Activated naive CD4-positive, alpha-beta T cell treated with anti-CD3 and anti-CD28 coated beads, Interleukin-2, amount 10 ng/mL, durations not matched to agents 7 days and 5 days (primary cell): ENCODE data around the gene POC1A.

Source experiments
- CTCF ChIA-PET: fragments of 350-600 bp; sonication (Branson Sonifier 250); formaldehyde crosslinking; loops from one replicate; lab custom pipeline; 2021; ENCODE audit warnings: antibody characterized with exemption; lab: Charles Lee
- DNase-seq: peaks from one replicate; pipeline ENCODE4 v3.0.0-alpha.2; 2020
- H3K27ac Mint-ChIP-seq: one replicate; pipeline ENCODE4 v1.8.0; 2021; ENCODE audit warnings: mild to moderate bottlenecking, moderate library complexity, mixed read lengths
- H3K27me3 Mint-ChIP-seq: one replicate; pipeline ENCODE4 v1.8.0; 2021; ENCODE audit warnings: mild to moderate bottlenecking, mixed read lengths
- H3K36me3 Mint-ChIP-seq: one replicate; pipeline ENCODE4 v1.8.0; 2021; ENCODE audit warnings: mixed read lengths
- H3K4me1 Mint-ChIP-seq: one replicate; pipeline ENCODE4 v1.8.0; 2021; ENCODE audit warnings: mixed read lengths
- H3K4me3 Mint-ChIP-seq: one replicate; pipeline ENCODE4 v1.8.0; 2021; ENCODE audit warnings: mild to moderate bottlenecking, moderate library complexity, mixed read lengths
- H3K9me3 Mint-ChIP-seq: one replicate; pipeline ENCODE4 v1.8.0; 2021; ENCODE audit warnings: mixed read lengths

POC1A gene

GRCh38 chr3:52092271-52092660 is 62.0 kb downstream of the POC1A start:
- Mint-ChIP-seq H3K4me3 (no peak overlapping the region), H3K27me3 (no peaks in the 10 kb centered on the region), H3K27ac (no peak overlapping the region), H3K4me1 (peaks cover 7% of the 10 kb centered on the region), H3K9me3 (no peaks in the 10 kb centered on the region), H3K36me3 (peaks cover 12% of the 10 kb centered on the region)
- CTCF ChIA-PET, result no interaction called here
- no peak for DNase-seq

GRCh38 chr3:52091586-52092270 is 62.5 kb downstream of the POC1A start:
- H3K9me3 Mint-ChIP-seq, result no peaks in the 10 kb centered on the region

GRCh38 chr3:52090933-52091468 is 63.2 kb downstream of the POC1A start:
- Mint-ChIP-seq H3K36me3 (peaks cover 12% of the 10 kb centered on the region), H3K4me3 (no peak overlapping the region), H3K4me1 (peaks cover 20% of the 10 kb centered on the region), H3K9me3 (no peaks in the 10 kb centered on the region), H3K27me3 (no peaks in the 10 kb centered on the region), H3K27ac (no peak overlapping the region)
- CTCF ChIA-PET, result no interaction called here
- no peak for DNase-seq

More at GRCh38 chr3:52091586-52092270, 62.5 kb downstream of the POC1A start:
- no peak for DNase-seq
- H3K36me3 Mint-ChIP-seq, result peaks cover 12% of the 10 kb centered on the region
- H3K4me1 Mint-ChIP-seq, result peaks cover 13% of the 10 kb centered on the region
- CTCF ChIA-PET, result no interaction called here
- no peaks in the 10 kb centered on the region for H3K27me3 Mint-ChIP-seq
- no peak overlapping the region for H3K27ac Mint-ChIP-seq
- no peak overlapping the region for H3K4me3 Mint-ChIP-seq

GRCh38 chr3:52090131-52090932 is 63.9 kb downstream of the POC1A start:
- H3K4me1 Mint-ChIP-seq, result peaks cover 26% of the 10 kb centered on the region
- H3K9me3 Mint-ChIP-seq, result no peaks in the 10 kb centered on the region
- no peak for DNase-seq
- CTCF ChIA-PET, result no interaction called here
- no peak overlapping the region for H3K4me3 Mint-ChIP-seq
- H3K27me3 Mint-ChIP-seq, result no peaks in the 10 kb centered on the region
- H3K36me3 Mint-ChIP-seq, result peaks cover 8% of the 10 kb centered on the region
- H3K27ac Mint-ChIP-seq, result no peak overlapping the region

- no peak for DNase-seq
- no peaks in the 10 kb centered on the region for H3K9me3 Mint-ChIP-seq
- no peak overlapping the region for H3K4me3 Mint-ChIP-seq
- H3K27me3 Mint-ChIP-seq, result no peaks in the 10 kb centered on the region
- peaks cover 27% of the 10 kb centered on the region for H3K4me1 Mint-ChIP-seq
- H3K36me3 Mint-ChIP-seq, result peaks cover 8% of the 10 kb centered on the region
- no peak overlapping the region for H3K27ac Mint-ChIP-seq
- CTCF ChIA-PET, result no interaction called here
These were observed 64.5 kb downstream of the POC1A start for GRCh38 chr3:52089691-52090090.

- Mint-ChIP-seq H3K27ac (peak overlapping the region; percentile 58), H3K4me1 (peaks cover 28% of the 10 kb centered on the region), H3K36me3 (peaks cover 5% of the 10 kb centered on the region), H3K27me3 (no peaks in the 10 kb centered on the region), H3K4me3 (no peak overlapping the region), H3K9me3 (no peaks in the 10 kb centered on the region)
- no peak for DNase-seq
- CTCF ChIA-PET, result interaction anchor here (2.0 to 2.1 kb wide), 2 partner anchors 34 to 36 kb away, joined by 6 to 7 read pairs; no protein-coding TSS in a partner anchor
These were observed 65.5 kb downstream of the POC1A start for GRCh38 chr3:52088445-52089367.

GRCh38 chr3:52087731-52088130 is 66.5 kb downstream of the POC1A start:
- CTCF ChIA-PET, result interaction anchor here (0.8 to 2.1 kb wide), 4 partner anchors 35 to 133 kb away, joined by 3 to 7 read pairs (median 6); no protein-coding TSS in a partner anchor
- Mint-ChIP-seq H3K4me1 (peaks cover 28% of the 10 kb centered on the region), H3K27ac (peak overlapping the region; percentile 17), H3K4me3 (no peak overlapping the region), H3K9me3 (no peaks in the 10 kb centered on the region), H3K36me3 (peaks cover 5% of the 10 kb centered on the region), H3K27me3 (no peaks in the 10 kb centered on the region)
- DNase-seq, result no peak

GRCh38 chr3:52086976-52087663 is 67.1 kb downstream of the POC1A start:
- Mint-ChIP-seq H3K9me3 (no peaks in the 10 kb centered on the region), H3K36me3 (peaks cover 5% of the 10 kb centered on the region), H3K4me3 (no peak overlapping the region), H3K27me3 (no peaks in the 10 kb centered on the region), H3K27ac (peak overlapping the region; percentile 77), H3K4me1 (peaks cover 28% of the 10 kb centered on the region)
- CTCF ChIA-PET, result interaction anchor here (0.6 to 2.1 kb wide), 6 partner anchors 15 to 645 kb away, joined by 3 to 7 read pairs (median 5); no protein-coding TSS in a partner anchor
- peak; percentile 32 for DNase-seq

- Mint-ChIP-seq H3K36me3 (peaks cover 3% of the 10 kb centered on the region), H3K4me1 (peaks cover 28% of the 10 kb centered on the region), H3K9me3 (no peaks in the 10 kb centered on the region), H3K27me3 (no peaks in the 10 kb centered on the region), H3K4me3 (no peak overlapping the region), H3K27ac (peak overlapping the region; percentile 77)
- CTCF ChIA-PET, result interaction anchor here (0.6 to 2.0 kb wide), 4 partner anchors 15 to 644 kb away, joined by 3 to 6 read pairs (median 4); no protein-coding TSS in a partner anchor
- DNase-seq, result no peak
These were observed 67.8 kb downstream of the POC1A start for GRCh38 chr3:52086461-52086860.

GRCh38 chr3:52085681-52086282 is 68.4 kb downstream of the POC1A start:
- Mint-ChIP-seq H3K27ac (peak overlapping the region; percentile 9), H3K4me3 (no peak overlapping the region), H3K27me3 (no peaks in the 10 kb centered on the region), H3K36me3 (peaks cover 2% of the 10 kb centered on the region), H3K4me1 (peaks cover 28% of the 10 kb centered on the region), H3K9me3 (no peaks in the 10 kb centered on the region)
- CTCF ChIA-PET, result interaction anchor here (1.4 kb wide), 1 partner anchor 38 kb away, joined by 3 read pairs; no protein-coding TSS in a partner anchor
- DNase-seq, result no peak

GRCh38 chr3:52084954-52085680 is 69.1 kb downstream of the POC1A start:
- peaks cover 28% of the 10 kb centered on the region for H3K4me1 Mint-ChIP-seq
- CTCF ChIA-PET, result interaction anchor here (1.4 kb wide), 1 partner anchor 39 kb away, joined by 3 read pairs; no protein-coding TSS in a partner anchor
- H3K9me3 Mint-ChIP-seq, result no peaks in the 10 kb centered on the region
- H3K27me3 Mint-ChIP-seq, result no peaks in the 10 kb centered on the region
- no peak for DNase-seq
- no peak overlapping the region for H3K27ac Mint-ChIP-seq
- H3K4me3 Mint-ChIP-seq, result no peak overlapping the region
- H3K36me3 Mint-ChIP-seq, result peaks cover 2% of the 10 kb centered on the region

- Mint-ChIP-seq H3K9me3 (no peaks in the 10 kb centered on the region), H3K27ac (no peak overlapping the region), H3K4me3 (no peak overlapping the region), H3K27me3 (no peaks in the 10 kb centered on the region), H3K4me1 (peaks cover 28% of the 10 kb centered on the region), H3K36me3 (peaks cover 2% of the 10 kb centered on the region)
- CTCF ChIA-PET, result interaction anchor here (1.8 kb wide), 1 partner anchor 39 kb away, joined by 5 read pairs; no protein-coding TSS in a partner anchor
- no peak for DNase-seq
These were observed 69.8 kb downstream of the POC1A start for GRCh38 chr3:52084216-52084945.
